ENCODE data around the gene SLC39A7.

DNA sequence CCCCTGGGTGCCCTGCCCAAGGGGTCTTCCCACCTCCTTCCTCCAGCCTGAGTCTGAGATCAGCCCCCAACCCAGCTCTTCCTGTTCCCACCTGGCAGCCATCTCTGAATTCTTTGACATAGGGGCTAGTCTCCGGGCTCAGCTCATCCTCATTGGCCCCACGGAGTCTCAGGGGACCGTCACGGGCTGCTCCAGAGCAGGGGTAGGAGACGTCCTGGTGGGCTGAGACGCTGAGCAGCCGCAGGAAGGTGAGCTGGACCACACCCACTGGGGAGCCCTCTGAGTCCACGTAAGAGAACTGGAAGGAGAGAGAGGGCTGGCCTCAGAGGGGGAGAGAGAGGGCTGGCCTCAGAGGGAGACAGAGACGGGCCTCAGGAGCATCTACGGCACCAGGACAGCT is 36.5 kb upstream of the SLC39A7 start:
- TF ChIP-seq, protein P1, sequence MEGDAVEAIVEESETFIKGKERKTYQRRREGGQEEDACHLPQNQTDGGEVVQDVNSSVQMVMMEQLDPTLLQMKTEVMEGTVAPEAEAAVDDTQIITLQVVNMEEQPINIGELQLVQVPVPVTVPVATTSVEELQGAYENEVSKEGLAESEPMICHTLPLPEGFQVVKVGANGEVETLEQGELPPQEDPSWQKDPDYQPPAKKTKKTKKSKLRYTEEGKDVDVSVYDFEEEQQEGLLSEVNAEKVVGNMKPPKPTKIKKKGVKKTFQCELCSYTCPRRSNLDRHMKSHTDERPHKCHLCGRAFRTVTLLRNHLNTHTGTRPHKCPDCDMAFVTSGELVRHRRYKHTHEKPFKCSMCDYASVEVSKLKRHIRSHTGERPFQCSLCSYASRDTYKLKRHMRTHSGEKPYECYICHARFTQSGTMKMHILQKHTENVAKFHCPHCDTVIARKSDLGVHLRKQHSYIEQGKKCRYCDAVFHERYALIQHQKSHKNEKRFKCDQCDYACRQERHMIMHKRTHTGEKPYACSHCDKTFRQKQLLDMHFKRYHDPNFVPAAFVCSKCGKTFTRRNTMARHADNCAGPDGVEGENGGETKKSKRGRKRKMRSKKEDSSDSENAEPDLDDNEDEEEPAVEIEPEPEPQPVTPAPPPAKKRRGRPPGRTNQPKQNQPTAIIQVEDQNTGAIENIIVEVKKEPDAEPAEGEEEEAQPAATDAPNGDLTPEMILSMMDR (IDR thresholded peaks at IDR 0.05) = no peak
- TF ChIP-seq POLR2A (IDR thresholded peaks at IDR 0.05) (no peak), EP300 (IDR thresholded peaks at IDR 0.05) (no peak)

Data from stomach (tissue), 4 donors.